ENCODE measurements around the gene CD226. TPM values are rescaled to one million over a fixed set of nuclear protein-coding genes. Genes with fewer than 3 reads are reported as not detected.
A peak's percentile ranks its signal among the peaks of the same experiment; 100 is the strongest.

CD226 gene
- polyA plus RNA-seq, 1 of the 3 experiments (the other 2 are of a cell fraction): 0.56 TPM

DNA sequence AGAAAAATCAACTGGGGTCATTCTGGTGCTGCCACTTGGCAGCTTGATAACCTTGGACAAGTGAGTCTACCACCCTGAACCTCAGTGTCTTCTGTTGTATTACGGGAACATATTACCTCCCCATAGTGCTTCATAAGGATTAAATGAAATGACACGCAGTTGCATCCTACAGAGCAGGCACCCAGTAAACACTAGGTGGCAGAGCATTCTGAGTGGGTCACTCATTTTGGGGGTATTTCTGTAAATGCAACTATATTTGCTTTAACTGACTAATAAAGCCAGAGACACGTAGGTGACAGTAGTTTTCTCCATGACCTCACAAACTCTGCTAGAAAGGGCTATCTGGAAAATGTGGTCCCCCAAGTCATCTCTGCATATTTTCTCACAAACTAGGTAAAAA, 4.7 kb downstream of the CD226 start:
- CTCF ChIA-PET: no interaction called here

DNA sequence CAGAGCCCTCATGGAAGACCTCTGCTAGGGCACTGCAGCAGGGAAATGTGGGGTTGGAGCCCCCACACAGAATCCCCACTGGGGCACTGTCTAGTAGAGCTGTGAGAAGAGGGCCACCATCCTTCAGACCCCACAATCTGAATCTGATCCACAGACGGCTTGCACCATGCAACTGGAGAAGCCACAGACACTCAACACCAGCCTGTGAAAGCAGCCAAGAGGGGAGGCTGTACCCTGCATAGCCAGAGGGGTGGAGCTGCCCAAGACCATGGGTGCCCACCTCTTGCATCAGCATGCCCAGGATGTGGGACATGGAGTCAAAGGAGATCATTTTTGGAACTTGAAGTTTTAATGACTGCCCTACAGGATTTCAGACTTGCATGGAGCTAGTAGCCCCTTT, 6.5 kb downstream of the CD226 start:
- Histone ChIP-seq H3K27me3 (ENCODE audit: insufficient read depth) (no peaks in the 10 kb centered on the region), H3K4me3 (ENCODE audit: low read depth in 2 of 2, low read length in 1 of 2) (no peak overlapping the region), H3K4me1 (ENCODE audit: control insufficient read depth in 1 of 2, insufficient read depth in 2 of 2, low read depth in 1 of 2, low read length in 1 of 2) (no peaks in the 10 kb centered on the region; a peak in 1 of 4 replicates), H4K20me1 (ENCODE audit: insufficient read depth) (no peaks in the 10 kb centered on the region), H3K9ac (no peak overlapping the region), H3K79me2 (ENCODE audit: insufficient read depth) (no peaks in the 10 kb centered on the region), H3F3A (replicated peaks; ENCODE audit: insufficient read depth) (no peaks in the 10 kb centered on the region), H3K27ac (ENCODE audit: low read depth in 2 of 2, low read length in 1 of 2) (no peak overlapping the region), H3K9me3 (no peaks in the 10 kb centered on the region), H3K36me3 (replicated peaks in 1 of 2; ENCODE audit: control insufficient read depth in 1 of 2, insufficient read depth in 2 of 2, low read length in 1 of 2) (no peaks in the 10 kb centered on the region), H3K9me2 (no peaks in the 10 kb centered on the region), H3K4me2 (no peak overlapping the region), H2AFZ (ENCODE audit: low read depth) (no peak overlapping the region)
- no peak for DNase-seq
- ChIA-PET CTCF (no interaction called here), POLR2A (no interaction called here)
- TF ChIP-seq RXRA (IDR thresholded peaks at IDR 0.05; ENCODE audit: borderline replicate concordance, low read depth) (no peak), GABPA (IDR thresholded peaks at IDR 0.05; ENCODE audit: low read depth) (no peak), JUND (IDR thresholded peaks at IDR 0.05) (no peak), SIN3A (IDR thresholded peaks at IDR 0.05; ENCODE audit: borderline replicate concordance, low read depth, low read length) (no peak), NFIC (IDR thresholded peaks at IDR 0.05; ENCODE audit: borderline replicate concordance) (no peak), MXI1 (IDR thresholded peaks at IDR 0.05; ENCODE audit: low read depth, low read length) (no peak), GATA2 (CRISPR knock-in tag; IDR thresholded peaks at IDR 0.05) (no peak), CHD2 (IDR thresholded peaks at IDR 0.05; ENCODE audit: low read length, partially characterized antibody) (no peak), RFX5 (IDR thresholded peaks at IDR 0.05; ENCODE audit: low read length) (no peak)
- TF ChIP-seq, protein P1, sequence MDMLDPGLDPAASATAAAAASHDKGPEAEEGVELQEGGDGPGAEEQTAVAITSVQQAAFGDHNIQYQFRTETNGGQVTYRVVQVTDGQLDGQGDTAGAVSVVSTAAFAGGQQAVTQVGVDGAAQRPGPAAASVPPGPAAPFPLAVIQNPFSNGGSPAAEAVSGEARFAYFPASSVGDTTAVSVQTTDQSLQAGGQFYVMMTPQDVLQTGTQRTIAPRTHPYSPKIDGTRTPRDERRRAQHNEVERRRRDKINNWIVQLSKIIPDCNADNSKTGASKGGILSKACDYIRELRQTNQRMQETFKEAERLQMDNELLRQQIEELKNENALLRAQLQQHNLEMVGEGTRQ (IDR thresholded peaks at IDR 0.05; ENCODE audit: borderline replicate concordance, low read depth, low read length): no peak
- TF ChIP-seq, protein P2, sequence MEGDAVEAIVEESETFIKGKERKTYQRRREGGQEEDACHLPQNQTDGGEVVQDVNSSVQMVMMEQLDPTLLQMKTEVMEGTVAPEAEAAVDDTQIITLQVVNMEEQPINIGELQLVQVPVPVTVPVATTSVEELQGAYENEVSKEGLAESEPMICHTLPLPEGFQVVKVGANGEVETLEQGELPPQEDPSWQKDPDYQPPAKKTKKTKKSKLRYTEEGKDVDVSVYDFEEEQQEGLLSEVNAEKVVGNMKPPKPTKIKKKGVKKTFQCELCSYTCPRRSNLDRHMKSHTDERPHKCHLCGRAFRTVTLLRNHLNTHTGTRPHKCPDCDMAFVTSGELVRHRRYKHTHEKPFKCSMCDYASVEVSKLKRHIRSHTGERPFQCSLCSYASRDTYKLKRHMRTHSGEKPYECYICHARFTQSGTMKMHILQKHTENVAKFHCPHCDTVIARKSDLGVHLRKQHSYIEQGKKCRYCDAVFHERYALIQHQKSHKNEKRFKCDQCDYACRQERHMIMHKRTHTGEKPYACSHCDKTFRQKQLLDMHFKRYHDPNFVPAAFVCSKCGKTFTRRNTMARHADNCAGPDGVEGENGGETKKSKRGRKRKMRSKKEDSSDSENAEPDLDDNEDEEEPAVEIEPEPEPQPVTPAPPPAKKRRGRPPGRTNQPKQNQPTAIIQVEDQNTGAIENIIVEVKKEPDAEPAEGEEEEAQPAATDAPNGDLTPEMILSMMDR (IDR thresholded peaks at IDR 0.05): no peak
- TF ChIP-seq, protein P3, sequence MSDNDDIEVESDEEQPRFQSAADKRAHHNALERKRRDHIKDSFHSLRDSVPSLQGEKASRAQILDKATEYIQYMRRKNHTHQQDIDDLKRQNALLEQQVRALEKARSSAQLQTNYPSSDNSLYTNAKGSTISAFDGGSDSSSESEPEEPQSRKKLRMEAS (IDR thresholded peaks at IDR 0.05; ENCODE audit: low read depth): no peak
- TF ChIP-seq, protein P4, sequence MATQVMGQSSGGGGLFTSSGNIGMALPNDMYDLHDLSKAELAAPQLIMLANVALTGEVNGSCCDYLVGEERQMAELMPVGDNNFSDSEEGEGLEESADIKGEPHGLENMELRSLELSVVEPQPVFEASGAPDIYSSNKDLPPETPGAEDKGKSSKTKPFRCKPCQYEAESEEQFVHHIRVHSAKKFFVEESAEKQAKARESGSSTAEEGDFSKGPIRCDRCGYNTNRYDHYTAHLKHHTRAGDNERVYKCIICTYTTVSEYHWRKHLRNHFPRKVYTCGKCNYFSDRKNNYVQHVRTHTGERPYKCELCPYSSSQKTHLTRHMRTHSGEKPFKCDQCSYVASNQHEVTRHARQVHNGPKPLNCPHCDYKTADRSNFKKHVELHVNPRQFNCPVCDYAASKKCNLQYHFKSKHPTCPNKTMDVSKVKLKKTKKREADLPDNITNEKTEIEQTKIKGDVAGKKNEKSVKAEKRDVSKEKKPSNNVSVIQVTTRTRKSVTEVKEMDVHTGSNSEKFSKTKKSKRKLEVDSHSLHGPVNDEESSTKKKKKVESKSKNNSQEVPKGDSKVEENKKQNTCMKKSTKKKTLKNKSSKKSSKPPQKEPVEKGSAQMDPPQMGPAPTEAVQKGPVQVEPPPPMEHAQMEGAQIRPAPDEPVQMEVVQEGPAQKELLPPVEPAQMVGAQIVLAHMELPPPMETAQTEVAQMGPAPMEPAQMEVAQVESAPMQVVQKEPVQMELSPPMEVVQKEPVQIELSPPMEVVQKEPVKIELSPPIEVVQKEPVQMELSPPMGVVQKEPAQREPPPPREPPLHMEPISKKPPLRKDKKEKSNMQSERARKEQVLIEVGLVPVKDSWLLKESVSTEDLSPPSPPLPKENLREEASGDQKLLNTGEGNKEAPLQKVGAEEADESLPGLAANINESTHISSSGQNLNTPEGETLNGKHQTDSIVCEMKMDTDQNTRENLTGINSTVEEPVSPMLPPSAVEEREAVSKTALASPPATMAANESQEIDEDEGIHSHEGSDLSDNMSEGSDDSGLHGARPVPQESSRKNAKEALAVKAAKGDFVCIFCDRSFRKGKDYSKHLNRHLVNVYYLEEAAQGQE (IDR thresholded peaks at IDR 0.05; ENCODE audit: low read depth, low read length): no peak
- no CpG with 5 or more reads among the region's 1 CpG for WGBS (ENCODE audit: low lambda C conversion rate)

More for the DNA sequence above, 4.7 kb downstream of the CD226 start:
- Histone ChIP-seq H3K4me3 (ENCODE audit: low read depth in 2 of 2, low read length in 1 of 2) (no peak overlapping the region), H3K79me2 (ENCODE audit: insufficient read depth) (no peaks in the 10 kb centered on the region), H2AFZ (ENCODE audit: low read depth) (no peak overlapping the region), H3K36me3 (replicated peaks in 1 of 2; ENCODE audit: control insufficient read depth in 1 of 2, insufficient read depth in 2 of 2, low read length in 1 of 2) (no peaks in the 10 kb centered on the region), H3K4me2 (no peak overlapping the region), H3K4me1 (ENCODE audit: control insufficient read depth in 1 of 2, insufficient read depth in 2 of 2, low read depth in 1 of 2, low read length in 1 of 2) (peaks cover 0 to 7% of the 10 kb centered on the region in 2 experiments; a peak in 2 of 4 replicates), H3K9me2 (no peaks in the 10 kb centered on the region), H4K20me1 (ENCODE audit: insufficient read depth) (no peaks in the 10 kb centered on the region), H3F3A (replicated peaks; ENCODE audit: insufficient read depth) (no peaks in the 10 kb centered on the region), H3K9me3 (no peaks in the 10 kb centered on the region), H3K9ac (no peak overlapping the region), H3K27me3 (ENCODE audit: insufficient read depth) (no peaks in the 10 kb centered on the region), H3K27ac (ENCODE audit: low read depth in 2 of 2, low read length in 1 of 2) (no peak overlapping the region)
- no peak for TF ChIP-seq YY1 (IDR thresholded peaks at IDR 0.05; ENCODE audit: low read depth)
- 0 out of 2 replicates have a peak, but pooled peaks have one; percentile 8 for TF ChIP-seq SMC3 (IDR thresholded peaks at IDR 0.05; ENCODE audit: low read depth, low read length)
- TF ChIP-seq NFIC (IDR thresholded peaks at IDR 0.05; ENCODE audit: borderline replicate concordance): no peak
- no peak for TF ChIP-seq RAD21 (IDR thresholded peaks at IDR 0.05; ENCODE audit: low read length)
- TF ChIP-seq, protein P1 (IDR thresholded peaks at IDR 0.05; ENCODE audit: borderline replicate concordance, low read depth, low read length): no peak
- no peak for TF ChIP-seq JUND (IDR thresholded peaks at IDR 0.05)
- no peak for TF ChIP-seq EZH2phosphoT487 (IDR thresholded peaks at IDR 0.05; ENCODE audit: borderline replicate concordance, low read depth)
- 90% methylated on average over 3 of the region's 3 CpGs for WGBS (ENCODE audit: low lambda C conversion rate)
- POLR2A ChIA-PET: no interaction called here
- DNase-seq: no peak
